Gastroesophageal sphincter (tissue), 2 donors: ENCODE data around the gene SYNJ2.

Source experiments
- EP300 ChIP-seq: sonication (generic); formaldehyde crosslinking; IDR thresholded peaks from one replicate; pipeline ENCODE4 v1.6.1; 2017; ENCODE audit warnings: antibody characterized with exemption, mild to moderate bottlenecking
- POLR2AphosphoS5 ChIP-seq: sonication (generic); formaldehyde crosslinking; IDR thresholded peaks from one replicate; pipeline ENCODE4 v1.6.1; 2017; ENCODE audit warnings: antibody characterized with exemption

DNA sequence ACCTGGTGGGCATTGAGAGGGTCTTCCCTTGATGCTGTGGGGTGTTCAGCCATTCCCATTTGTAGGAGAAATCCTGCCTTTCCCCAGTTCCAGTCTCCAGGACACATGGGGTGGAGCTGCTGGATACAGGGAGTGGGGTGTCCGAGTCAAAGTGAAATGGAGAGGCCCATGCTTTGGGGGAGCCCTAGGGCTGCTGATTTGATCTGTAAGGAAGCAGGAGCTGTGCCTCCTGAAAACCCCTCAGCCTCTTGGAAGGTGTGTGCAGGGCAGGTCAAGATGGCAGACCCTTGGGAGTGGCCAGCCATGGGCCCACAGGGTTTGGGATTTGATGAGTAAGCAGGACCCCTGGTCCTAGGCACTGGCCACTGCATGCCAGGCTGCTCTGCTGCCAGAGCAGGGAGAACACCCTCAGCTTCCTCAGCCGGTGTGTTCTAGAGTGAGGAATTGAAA lies 104.4 kb downstream of the SYNJ2 start:
- TF ChIP-seq POLR2AphosphoS5 (no peak), EP300 (no peak)
